Osteoblast (primary cell): ENCODE results near the gene TRIP4. TPM values are rescaled to one million over a fixed set of nuclear protein-coding genes. Genes with fewer than 3 reads are reported as not detected.
"Not testable (repeated sequence)": the region's sequence is repeated elsewhere in the genome, so short reads cannot be mapped to it uniquely, and the experiment has no call there.

Experiments used
- DNase-seq: peaks from one replicate; pipeline ENCODE4 v3.0.0; 2011; ENCODE audit warnings: low spot score, mixed read lengths; ENCODE audit not compliant: insufficient read length; ENCODE audit errors: missing footprints
- H2AFZ ChIP-seq: 2 replicates; pipeline ENCODE4 v1.6.0; 2011; ENCODE audit warnings: mild to moderate bottlenecking, low read length
- H3K27ac ChIP-seq: 2 replicates; pipeline ENCODE4 v1.5.1; 2011; ENCODE audit warnings: mild to moderate bottlenecking, low read depth, low read length, moderate library complexity
- H3K27me3 ChIP-seq: 2 replicates; pipeline ENCODE4 v1.6.0; 2012; ENCODE audit warnings: mild to moderate bottlenecking, control low read depth, inconsistent platforms, low read length, moderate library complexity; ENCODE audit not compliant: insufficient read depth
- H3K36me3 ChIP-seq: 2 replicates; pipeline ENCODE4 v1.5.1; 2011; ENCODE audit warnings: mild to moderate bottlenecking, low read length, control low read depth, moderate library complexity; ENCODE audit not compliant: insufficient read depth
- H3K4me1 ChIP-seq: 2 replicates; pipeline ENCODE4 v1.5.1; 2011; ENCODE audit warnings: mild to moderate bottlenecking, low read length, control low read depth, moderate library complexity; ENCODE audit not compliant: insufficient read depth
- H3K4me2 ChIP-seq: 2 replicates; pipeline ENCODE4 v1.6.0; 2011; ENCODE audit warnings: mild to moderate bottlenecking, low read length; ENCODE audit not compliant: insufficient read depth
- H3K4me3 ChIP-seq: fragments of 200-600 bp; sonication (generic); 3 replicates; pipeline ENCODE4 v1.5.1; 2012; ENCODE audit warnings: mild to moderate bottlenecking, low read length, inconsistent platforms; ENCODE audit not compliant: insufficient read depth
- H3K79me2 ChIP-seq: 2 replicates; pipeline ENCODE4 v1.6.0; 2012; ENCODE audit warnings: mild to moderate bottlenecking, low read length, control low read depth, inconsistent platforms; ENCODE audit not compliant: insufficient read depth
- H3K9me3 ChIP-seq: 2 replicates; pipeline ENCODE4 v1.5.1; 2011; ENCODE audit warnings: low read depth, low read length, control low read depth
- H4K20me1 ChIP-seq: 2 replicates; pipeline ENCODE4 v1.6.0; 2012; ENCODE audit warnings: mild to moderate bottlenecking, low read length, control low read depth; ENCODE audit not compliant: insufficient read depth
- total RNA-seq: library from RNA; depleted of rRNA; stranded (reverse); fragments of >200 nt; gene quantifications from 2 replicates; pipeline ENCODE4 v1.2.3, GENCODE V29; 2012
- TF ChIP-seq, protein P1 (sequence below): IDR thresholded peaks from 2 replicates; pipeline ENCODE4 v1.5.1; 2011; ENCODE audit warnings: mild to moderate bottlenecking, low read depth, low read length, moderate library complexity; ENCODE audit errors: extremely low read depth

Gene TRIP4
- total RNA-seq, 1 donor = 10.9 TPM

- TF ChIP-seq, protein P1, sequence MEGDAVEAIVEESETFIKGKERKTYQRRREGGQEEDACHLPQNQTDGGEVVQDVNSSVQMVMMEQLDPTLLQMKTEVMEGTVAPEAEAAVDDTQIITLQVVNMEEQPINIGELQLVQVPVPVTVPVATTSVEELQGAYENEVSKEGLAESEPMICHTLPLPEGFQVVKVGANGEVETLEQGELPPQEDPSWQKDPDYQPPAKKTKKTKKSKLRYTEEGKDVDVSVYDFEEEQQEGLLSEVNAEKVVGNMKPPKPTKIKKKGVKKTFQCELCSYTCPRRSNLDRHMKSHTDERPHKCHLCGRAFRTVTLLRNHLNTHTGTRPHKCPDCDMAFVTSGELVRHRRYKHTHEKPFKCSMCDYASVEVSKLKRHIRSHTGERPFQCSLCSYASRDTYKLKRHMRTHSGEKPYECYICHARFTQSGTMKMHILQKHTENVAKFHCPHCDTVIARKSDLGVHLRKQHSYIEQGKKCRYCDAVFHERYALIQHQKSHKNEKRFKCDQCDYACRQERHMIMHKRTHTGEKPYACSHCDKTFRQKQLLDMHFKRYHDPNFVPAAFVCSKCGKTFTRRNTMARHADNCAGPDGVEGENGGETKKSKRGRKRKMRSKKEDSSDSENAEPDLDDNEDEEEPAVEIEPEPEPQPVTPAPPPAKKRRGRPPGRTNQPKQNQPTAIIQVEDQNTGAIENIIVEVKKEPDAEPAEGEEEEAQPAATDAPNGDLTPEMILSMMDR = no peak
- Histone ChIP-seq H3K27me3 (no peaks in the 10 kb centered on the region), H3K4me1 (no peaks in the 10 kb centered on the region), H4K20me1 (peaks cover 13% of the 10 kb centered on the region), H3K4me3 (no peak overlapping the region), H3K79me2 (peaks cover 46% of the 10 kb centered on the region), H3K4me2 (no peak overlapping the region), H3K27ac (no peak overlapping the region), H3K36me3 (no peaks in the 10 kb centered on the region), H2AFZ (no peak overlapping the region), H3K9me3 (no peaks in the 10 kb centered on the region)
- DNase-seq = no peak
These were observed 98.2 kb downstream of the TRIP4 start for GRCh38 chr15:64485796-64486195.

DNA sequence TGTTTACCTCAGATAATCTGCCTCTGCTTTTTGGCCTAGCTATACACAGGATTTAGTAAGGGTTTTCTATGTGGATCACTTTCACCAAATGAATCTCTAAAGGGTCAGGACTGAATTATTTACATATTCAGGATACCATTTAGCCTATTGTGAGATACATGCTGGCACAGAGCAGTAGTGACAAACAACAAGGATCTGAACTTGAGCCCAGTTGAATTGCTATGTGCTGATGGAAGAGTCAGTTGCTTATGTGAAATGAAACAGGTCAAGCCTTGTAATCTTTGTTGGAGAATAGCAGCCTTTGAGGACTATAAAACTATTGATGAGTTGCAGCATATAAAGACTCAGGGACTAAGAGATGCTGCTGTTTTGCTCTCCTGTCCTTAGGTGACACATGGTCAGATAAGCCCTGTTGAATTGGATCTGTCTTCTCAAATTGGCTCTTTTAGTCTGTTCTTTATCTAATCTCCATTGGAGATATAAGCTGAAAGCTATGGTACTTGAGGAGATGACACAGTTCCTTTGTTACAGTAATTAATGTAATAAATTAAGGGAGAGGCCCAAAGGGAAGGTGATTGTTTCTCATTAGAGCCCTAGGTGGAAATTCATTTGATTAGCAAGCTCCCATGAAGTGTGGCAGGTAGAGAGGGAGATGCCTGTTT lies 103.1 kb downstream of the TRIP4 start:
- Histone ChIP-seq H3K27ac (no peak overlapping the region), H3K27me3 (no peaks in the 10 kb centered on the region), H3K79me2 (peaks cover 47% of the 10 kb centered on the region), H3K4me2 (no peak overlapping the region), H4K20me1 (peaks cover 19% of the 10 kb centered on the region), H3K9me3 (no peaks in the 10 kb centered on the region), H2AFZ (no peak overlapping the region), H3K4me1 (no peaks in the 10 kb centered on the region), H3K36me3 (no peaks in the 10 kb centered on the region), H3K4me3 (no peak overlapping the region)
- TF ChIP-seq, protein P1 = no peak
- DNase-seq = no peak

- Histone ChIP-seq H3K9me3 (no peaks in the 10 kb centered on the region), H3K36me3 (no peaks in the 10 kb centered on the region), H4K20me1 (peaks cover 26% of the 10 kb centered on the region), H3K27me3 (no peaks in the 10 kb centered on the region), H3K4me2 (no peak overlapping the region), H3K4me1 (no peaks in the 10 kb centered on the region), H3K27ac (no peak overlapping the region), H2AFZ (no peak overlapping the region), H3K4me3 (no peak overlapping the region), H3K79me2 (peaks cover 57% of the 10 kb centered on the region)
- DNase-seq = no peak
- TF ChIP-seq, protein P1 = no peak
These were observed 106.0 kb downstream of the TRIP4 start for GRCh38 chr15:64493641-64494040.

DNA sequence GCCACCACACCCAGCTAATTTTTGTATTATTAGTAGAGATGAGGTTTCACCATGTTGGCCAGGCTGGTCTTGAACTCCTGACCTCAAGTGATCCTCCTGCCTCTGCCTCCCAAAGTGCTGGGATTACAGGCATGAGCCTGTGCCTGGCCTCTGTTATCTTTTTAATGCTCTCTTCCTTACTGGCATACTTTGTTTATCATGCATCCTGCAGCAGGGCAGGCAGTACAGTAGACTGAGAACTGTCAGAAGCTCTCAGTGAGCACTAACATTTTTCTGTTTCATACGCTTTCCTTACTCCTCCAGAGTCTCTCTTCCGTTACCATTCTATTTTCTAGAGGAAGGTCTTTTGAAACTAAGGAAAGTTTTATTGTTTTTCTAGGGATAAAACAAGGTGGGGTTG lies 108.3 kb downstream of the TRIP4 start:
- H3K4me1 ChIP-seq, H3K9me3 ChIP-seq, H2AFZ ChIP-seq, H3K27ac ChIP-seq, DNase-seq, H3K4me2 ChIP-seq, H3K27me3 ChIP-seq, H3K4me3 ChIP-seq: not testable (repeated sequence)
- Histone ChIP-seq H4K20me1 (peaks cover 32% of the 10 kb centered on the region), H3K36me3 (peaks cover 13% of the 10 kb centered on the region), H3K79me2 (peaks cover 76% of the 10 kb centered on the region)
